Activated effector memory CD4-positive, alpha-beta T cell treated with anti-CD3 and anti-CD28 coated beads, Interleukin-2, amount 50 U/mL, for 16 hours (primary cell): ENCODE measurements around the gene ADAP1.

Experiments used
- DNase-seq: peaks from one replicate; pipeline ENCODE4 v3.0.0-alpha.2; 2020

Gene ADAP1

GRCh38 chr7:891291-891690 is 63.2 kb downstream of the ADAP1 start:
- DNase-seq: no peak

- no peak for DNase-seq
Measured at GRCh38 chr7:890868-891267, 63.6 kb downstream of the ADAP1 start.

- DNase-seq: no peak
Measured at GRCh38 chr7:889391-889790, 65.1 kb downstream of the ADAP1 start.

- DNase-seq: no peak
Measured at GRCh38 chr7:889025-889390, 65.5 kb downstream of the ADAP1 start.

- no peak for DNase-seq
Measured at GRCh38 chr7:888081-889024, 66.1 kb downstream of the ADAP1 start.

- no peak for DNase-seq
Measured at GRCh38 chr7:887488-887820, 67.0 kb downstream of the ADAP1 start.

- no peak for DNase-seq
Measured at GRCh38 chr7:886626-887487, 67.6 kb downstream of the ADAP1 start.

- no peak for DNase-seq
Measured at GRCh38 chr7:885893-886625, 68.4 kb downstream of the ADAP1 start.

- no peak for DNase-seq
Measured at GRCh38 chr7:885261-885892, 69.1 kb downstream of the ADAP1 start.

- DNase-seq: no peak
Measured at GRCh38 chr7:884191-885003, 70.1 kb downstream of the ADAP1 start.

GRCh38 chr7:883055-884021 is 71.1 kb downstream of the ADAP1 start:
- no peak for DNase-seq

- no peak for DNase-seq
Measured at GRCh38 chr7:882336-883035, 72.0 kb downstream of the ADAP1 start.

- no peak for DNase-seq
Measured at GRCh38 chr7:881441-882234, 72.8 kb downstream of the ADAP1 start.

- DNase-seq: no peak
Measured at GRCh38 chr7:880450-880849, 74.0 kb downstream of the ADAP1 start.

GRCh38 chr7:879706-880105 is 74.8 kb downstream of the ADAP1 start:
- DNase-seq: no peak

GRCh38 chr7:879093-879492 is 75.4 kb downstream of the ADAP1 start:
- no peak for DNase-seq

- no peak for DNase-seq
Measured at GRCh38 chr7:877312-878232, 76.9 kb downstream of the ADAP1 start.

GRCh38 chr7:876972-877311 is 77.5 kb downstream of the ADAP1 start:
- no peak for DNase-seq
